ENCODE results near the gene LSM7. TPM values are rescaled to one million over a fixed set of nuclear protein-coding genes. Genes with fewer than 3 reads are reported as not detected.
A peak's percentile ranks its signal among the peaks of the same experiment; 100 is the strongest.

The LSM7 gene
- total and polyA plus RNA-seq, 9 of the 15 experiments (the other 6 are each of a cell fraction or from before 2014, with no cell fraction given) = 40.5 to 690 (median 265) TPM

GRCh38 chr19:2355168-2356035 lies 27.0 kb upstream of the LSM7 start:
- WGBS (ENCODE audit: insufficient coverage, low coverage, missing lambda C conversion rate) = 74% methylated on average over 23 of the region's 24 CpGs
- Histone ChIP-seq H3K4me1 (replicated peaks in 1 of 2; ENCODE audit: control insufficient read depth in 2 of 2, insufficient read depth in 2 of 2, low read length in 2 of 2) (peaks cover 0 to 43% of the 10 kb centered on the region in 2 experiments; a peak in 3 of 5 replicates), H3K27me3 (ENCODE audit: control insufficient read depth in 2 of 2, insufficient read depth in 2 of 2, low read length in 2 of 2) (peaks cover 11 to 19% of the 10 kb centered on the region in 2 experiments; a peak in 4 of 5 replicates), H4K20me1 (replicated peaks; ENCODE audit: control insufficient read depth, insufficient read depth, low read length) (no peaks in the 10 kb centered on the region), H3K79me2 (ENCODE audit: control insufficient read depth, insufficient read depth, low read length) (no peaks in the 10 kb centered on the region), H3K4me2 (ENCODE audit: insufficient read depth, low read length) (no peak overlapping the region), H3K4me3 (no peak overlapping the region), H3K9ac (ENCODE audit: insufficient read depth in 1 of 2, low read depth in 2 of 2, low read length in 2 of 2) (no peak overlapping the region), H3K9me1 (ENCODE audit: control insufficient read depth, insufficient read depth, low read length) (peaks cover 2% of the 10 kb centered on the region), H2AFZ (ENCODE audit: low read depth, low read length) (no peak overlapping the region), H3K36me3 (ENCODE audit: control insufficient read depth, insufficient read depth, low read length) (peaks cover 20% of the 10 kb centered on the region; the same call in 1 of the 3 replicates), H3K27ac (ENCODE audit: extremely low read depth, low read depth, low read length) (no peak overlapping the region), H3K9me3 (replicated peaks; ENCODE audit: control insufficient read depth, insufficient read depth, low read depth, low read length) (no peaks in the 10 kb centered on the region)
- FAIRE-seq = no peak
- ATAC-seq = peak; percentile 18
- no peak for DNase-seq (ENCODE audit: extremely low read depth in 1 of 4, low spot score in 3 of 4)
- no TSS peak for BruUV-seq (replicated peaks)
- CTCF ChIA-PET (ENCODE audit: low intra/inter-chr PET ratio) = no interaction called here
- POLR2A ChIA-PET = interaction anchor here (0.6 to 2.0 kb wide), 6 partner anchors 9 to 347 kb away, joined by 3 to 7 read pairs (median 4); partner anchors contain the start of gene GNG7
- in situ Hi-C loops (cut with MboI) = no loop called here
- intact Hi-C loops (cut with micrococcal nuclease) = no loop called here
- TF ChIP-seq BRCA1 (IDR thresholded peaks at IDR 0.05) = no peak
- TF ChIP-seq BRCA1 (CRISPR knock-in tag; IDR thresholded peaks at IDR 0.05) = no peak
- no peak for TF ChIP-seq COPS2 (conservative IDR thresholded peaks at IDR 0.05)
- no peak for TF ChIP-seq THAP12 (CRISPR knock-in tag; IDR thresholded peaks at IDR 0.05)
- peak; percentile 76 for TF ChIP-seq ZNF121 (CRISPR knock-in tag; conservative IDR thresholded peaks at IDR 0.05)

Data from K562 (cell line).